HG03558 (cell line): ENCODE data around the gene RAP2B.
"Not testable (repeated sequence)": the region's sequence is repeated elsewhere in the genome, so short reads cannot be mapped to it uniquely, and the experiment has no call there.

ENCODE experiments used
- ATAC-seq: cut with Tn5 transposase; IDR thresholded peaks from one replicate; pipeline ENCODE4 v1.9.1; 2021; ENCODE audit warnings: moderate number of reproducible peaks; ENCODE audit not compliant: unreplicated experiment; ENCODE audit errors: extremely low read depth

The RAP2B gene

DNA sequence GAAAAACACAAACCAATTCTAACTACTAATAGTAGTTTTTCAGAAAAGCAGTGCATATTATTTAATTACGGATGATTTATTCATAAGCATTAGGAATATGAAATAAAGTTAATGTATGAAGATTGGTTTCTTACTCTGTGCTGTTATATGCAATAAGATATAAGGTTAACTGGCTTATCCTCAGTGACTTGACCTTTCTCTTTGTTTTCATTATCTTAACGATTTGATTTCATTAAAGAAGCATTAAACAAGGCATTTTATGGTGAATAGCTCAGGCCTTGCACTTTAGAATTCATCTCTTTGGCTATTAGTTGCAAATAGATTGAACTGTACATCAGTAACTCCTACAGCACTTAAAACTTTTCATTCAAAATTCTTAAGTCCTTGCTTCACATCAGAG, 28.9 kb downstream of the RAP2B start:
- ATAC-seq, result no peak

DNA sequence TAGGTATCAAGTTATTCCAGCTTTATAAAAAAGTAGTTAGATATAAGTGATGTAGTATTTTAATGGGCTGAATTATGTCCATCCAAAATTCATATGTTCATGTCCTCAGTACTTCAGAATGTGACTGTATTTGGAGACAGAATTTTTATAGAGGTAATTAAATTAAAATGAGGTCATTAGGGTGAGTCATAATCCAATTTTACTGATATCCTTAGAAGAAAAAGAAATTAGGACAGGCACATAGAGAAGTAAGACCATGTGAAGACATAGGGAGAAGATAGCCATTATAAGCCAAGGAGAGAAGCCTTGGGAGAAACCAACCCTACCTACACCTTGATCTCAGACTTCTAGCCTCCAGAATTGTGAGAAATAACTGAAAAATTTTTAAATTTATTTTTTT, 30.3 kb downstream of the RAP2B start:
- no peak for ATAC-seq

DNA sequence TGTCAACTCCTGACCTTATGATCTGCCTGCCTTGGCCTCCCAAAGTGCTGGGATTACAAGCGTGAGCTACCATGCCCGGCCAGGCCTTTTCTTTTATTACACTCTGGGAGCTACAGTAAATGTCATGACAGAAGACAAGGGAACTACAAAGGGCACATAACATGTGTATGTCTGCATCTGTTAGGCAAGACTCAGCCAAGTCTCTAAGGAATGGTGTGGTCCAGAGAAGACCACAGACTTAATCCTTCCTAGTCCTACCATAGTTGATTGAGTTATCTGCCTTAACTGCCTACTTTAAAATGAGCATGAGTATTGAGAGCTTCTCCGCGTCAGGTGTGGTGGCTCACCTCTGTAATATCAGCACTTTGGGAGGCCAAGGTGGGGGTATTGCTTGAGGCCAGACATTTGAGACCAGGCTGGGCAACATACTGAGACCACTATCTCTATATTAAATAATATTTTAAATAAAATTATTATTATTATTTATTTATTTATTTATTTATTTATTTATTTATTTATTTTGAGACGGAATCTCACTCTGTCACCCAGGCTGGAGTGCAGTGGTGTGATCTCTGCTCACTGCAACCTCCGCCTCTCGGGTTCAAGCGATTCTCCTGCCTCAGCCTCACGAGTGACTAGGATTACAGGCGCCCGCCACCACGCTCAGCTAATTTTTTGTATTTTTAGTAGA, 31.9 kb downstream of the RAP2B start:
- not testable (repeated sequence) for ATAC-seq

DNA sequence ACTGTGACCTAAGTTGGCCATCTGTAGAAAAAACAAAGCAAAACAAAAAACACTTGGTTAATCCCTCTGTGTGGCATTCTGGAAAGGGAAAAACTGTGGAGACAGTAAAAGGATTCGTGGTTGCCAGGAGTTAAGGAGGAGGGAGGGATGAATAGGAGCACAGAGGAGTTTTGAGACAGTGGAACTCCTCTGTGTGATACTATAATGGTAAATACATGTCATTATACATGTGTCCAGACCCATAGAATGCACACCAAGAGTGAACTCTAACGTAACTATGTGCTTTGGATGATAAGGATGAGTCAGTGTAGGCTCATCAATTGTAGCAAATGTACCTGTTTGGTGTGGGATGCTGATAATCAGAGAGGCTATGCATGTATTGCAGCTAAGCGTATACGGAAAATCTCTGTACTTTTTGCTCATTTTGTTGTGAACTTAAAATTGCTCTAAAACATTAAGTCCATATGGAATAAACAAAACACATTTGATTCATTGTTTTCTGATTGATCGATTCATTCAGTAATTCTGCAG, 33.4 kb downstream of the RAP2B start:
- ATAC-seq, result no peak

DNA sequence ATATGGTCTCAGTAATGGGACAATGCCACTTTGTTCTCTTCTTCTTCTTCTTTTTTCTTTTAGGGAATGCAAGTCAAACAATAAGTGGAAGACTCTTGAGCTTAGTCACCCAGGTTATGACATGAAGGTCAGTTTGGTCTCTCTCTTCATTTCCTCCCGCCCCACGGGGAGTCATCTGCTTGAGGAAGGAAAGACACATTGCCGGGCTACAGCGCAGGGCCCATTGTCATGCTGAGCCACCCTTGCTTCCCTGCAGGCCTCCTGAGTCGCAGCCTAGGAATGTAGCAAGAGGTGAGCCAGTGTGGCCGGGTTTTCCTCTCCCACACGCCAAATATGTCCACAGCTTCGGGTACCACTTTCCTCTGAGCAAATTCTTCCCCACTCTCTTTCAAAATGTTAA, 47.6 kb downstream of the RAP2B start:
- ATAC-seq, result no peak

DNA sequence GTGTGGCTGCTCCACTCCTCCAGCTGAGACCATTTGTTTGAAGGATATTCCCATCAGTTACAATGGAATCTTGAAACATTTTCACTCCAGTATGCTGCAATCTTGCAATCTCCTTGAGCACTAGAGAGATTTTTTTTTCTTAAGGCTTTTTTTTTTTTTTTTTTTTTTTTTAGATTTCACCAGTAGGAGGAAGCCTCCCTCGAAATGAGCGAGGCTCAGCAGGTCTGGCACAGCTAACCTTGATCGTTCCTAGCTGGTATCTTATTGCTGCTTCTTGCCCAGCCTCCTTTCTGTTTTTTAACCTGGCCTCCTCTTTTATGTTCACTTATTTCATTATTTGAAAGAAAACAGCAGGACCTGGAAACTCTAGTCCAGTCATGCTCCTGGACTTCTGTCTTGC, 48.1 kb downstream of the RAP2B start:
- no peak for ATAC-seq

DNA sequence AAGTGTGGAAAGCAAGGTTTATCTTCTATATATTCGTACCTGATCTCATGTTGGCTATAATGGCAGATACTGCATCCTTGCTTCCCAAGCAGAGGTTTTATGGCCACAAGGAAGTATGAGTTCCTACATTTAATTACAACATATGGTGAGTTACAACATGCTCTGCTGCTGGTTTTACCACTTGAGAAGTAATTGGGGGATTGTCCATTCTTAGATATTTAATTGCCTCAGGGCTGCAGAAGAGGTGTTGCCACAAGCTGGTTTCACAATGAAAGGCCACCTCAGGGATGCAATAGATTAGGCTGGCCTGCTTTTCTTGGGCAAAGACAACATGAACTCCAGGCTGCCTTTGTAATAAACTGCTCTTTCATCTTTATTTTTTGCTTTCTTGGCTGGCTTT, 48.6 kb downstream of the RAP2B start:
- no peak for ATAC-seq

DNA sequence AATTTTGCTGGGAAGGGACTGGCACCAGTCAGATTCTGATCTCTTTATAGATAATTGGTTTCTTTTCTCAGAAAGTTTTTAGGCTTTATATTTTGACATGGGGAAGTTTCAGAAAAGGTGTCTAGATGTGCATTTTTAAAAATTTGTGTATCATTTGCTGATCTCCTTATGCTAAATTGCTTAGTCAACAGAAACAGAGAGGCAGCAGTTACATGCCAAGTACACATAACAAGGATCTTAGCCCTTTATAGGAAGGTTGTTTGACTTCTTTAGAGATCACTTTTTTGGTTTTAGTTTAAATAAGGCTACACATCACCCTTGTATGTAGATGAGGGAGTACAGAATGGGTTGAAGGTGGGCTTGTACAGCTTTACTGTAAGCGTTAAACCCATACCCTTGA, 53.5 kb downstream of the RAP2B start:
- no peak for ATAC-seq

DNA sequence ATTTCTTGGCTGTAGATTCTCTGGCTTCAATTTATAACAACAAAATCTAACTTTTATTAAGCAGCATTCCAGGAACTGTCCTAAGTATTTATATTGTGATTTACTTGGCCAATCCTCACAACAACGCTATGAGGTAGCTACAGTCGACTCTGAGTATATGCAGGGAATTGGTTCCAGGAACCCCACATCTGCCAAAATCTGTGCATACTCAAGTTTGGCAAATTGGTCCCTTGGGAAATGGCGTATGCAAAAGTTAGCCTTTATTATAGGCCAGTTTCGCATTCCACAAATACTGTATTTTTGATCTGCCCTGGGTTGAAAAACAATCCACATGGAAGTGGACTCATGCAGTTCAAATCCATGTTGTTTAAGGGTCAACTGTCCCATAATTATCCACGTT, 53.9 kb downstream of the RAP2B start:
- ATAC-seq, result no peak

DNA sequence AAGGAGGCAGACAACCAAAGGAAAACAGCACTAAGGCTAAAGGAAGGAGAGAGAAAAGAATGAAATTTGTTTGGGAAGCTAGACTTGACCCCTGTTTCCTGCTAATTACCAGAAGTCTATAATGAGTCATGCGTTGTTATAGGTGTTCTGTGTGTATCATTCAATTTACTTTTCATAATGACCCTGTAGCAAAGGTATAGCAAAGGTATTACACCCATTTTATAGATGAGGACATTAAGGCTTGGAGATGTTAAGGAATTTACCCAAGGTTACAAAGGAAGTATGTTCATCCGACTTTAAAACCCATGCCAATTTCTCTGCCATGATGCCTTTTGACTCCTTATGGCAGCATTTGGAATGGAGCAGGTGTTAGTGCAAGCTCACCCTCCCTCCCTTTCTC, 54.9 kb downstream of the RAP2B start:
- ATAC-seq, result no peak

DNA sequence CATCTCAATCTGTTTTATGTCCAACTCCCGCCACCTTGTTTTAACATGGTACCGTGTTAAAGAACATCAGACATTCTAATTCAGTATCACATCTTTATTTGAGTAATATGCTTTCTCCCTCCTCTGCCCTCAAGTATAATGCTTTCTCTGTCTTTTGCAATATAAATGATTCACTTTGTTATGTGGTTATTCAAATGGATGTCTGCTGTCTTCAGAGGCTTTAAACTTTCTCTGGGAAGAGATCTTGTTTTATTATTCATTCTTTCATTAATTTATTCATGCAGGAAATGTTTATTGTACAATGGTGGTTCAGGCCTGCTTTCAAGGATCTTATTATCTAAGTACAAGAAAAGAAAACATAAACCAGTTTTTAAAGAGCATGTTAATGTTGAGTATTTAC, 57.1 kb downstream of the RAP2B start:
- ATAC-seq, result no peak
